Measurements from ENCODE around the gene GLI3. TPM values are rescaled to one million over a fixed set of nuclear protein-coding genes. Genes with fewer than 3 reads are reported as not detected.

GLI3 gene
- total and polyA plus RNA-seq, 11 donors: 0.50 to 14.4 (median 5.7) TPM

DNA sequence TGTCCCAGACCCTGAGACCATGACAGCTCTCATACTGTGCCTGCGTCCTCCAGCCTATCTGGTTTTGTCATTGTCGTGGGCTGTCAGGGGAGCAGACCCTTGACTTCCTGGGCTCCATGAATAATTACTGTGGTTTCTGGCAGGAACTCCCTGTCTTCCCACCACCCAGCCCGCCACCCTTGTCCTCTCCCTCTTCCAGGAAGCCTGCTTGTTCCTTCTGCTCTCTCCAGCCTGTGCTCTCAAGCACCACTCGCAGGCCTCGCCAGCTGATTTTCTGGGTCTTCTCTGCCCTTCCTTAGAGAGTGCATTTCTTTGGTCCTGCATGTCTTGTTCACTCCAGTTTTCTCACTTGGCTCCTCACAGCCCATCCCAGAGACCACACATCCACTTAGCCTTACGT is 309.6 kb downstream of the GLI3 start:
- Histone ChIP-seq H3K9me3 (no peaks in the 10 kb centered on the region), H3K4me1 (peaks cover 0 to under 1% (median 0%) of the 10 kb centered on the region in 12 donors), H3K4me3 (no peak overlapping the region), H3K36me3 (no peaks in the 10 kb centered on the region), H3K27ac (no peak overlapping the region), H3K27me3 (no peaks in the 10 kb centered on the region)
- DNase-seq: no peak
- no peak for TF ChIP-seq POLR2A (IDR thresholded peaks at IDR 0.05)
- TF ChIP-seq, protein P1, sequence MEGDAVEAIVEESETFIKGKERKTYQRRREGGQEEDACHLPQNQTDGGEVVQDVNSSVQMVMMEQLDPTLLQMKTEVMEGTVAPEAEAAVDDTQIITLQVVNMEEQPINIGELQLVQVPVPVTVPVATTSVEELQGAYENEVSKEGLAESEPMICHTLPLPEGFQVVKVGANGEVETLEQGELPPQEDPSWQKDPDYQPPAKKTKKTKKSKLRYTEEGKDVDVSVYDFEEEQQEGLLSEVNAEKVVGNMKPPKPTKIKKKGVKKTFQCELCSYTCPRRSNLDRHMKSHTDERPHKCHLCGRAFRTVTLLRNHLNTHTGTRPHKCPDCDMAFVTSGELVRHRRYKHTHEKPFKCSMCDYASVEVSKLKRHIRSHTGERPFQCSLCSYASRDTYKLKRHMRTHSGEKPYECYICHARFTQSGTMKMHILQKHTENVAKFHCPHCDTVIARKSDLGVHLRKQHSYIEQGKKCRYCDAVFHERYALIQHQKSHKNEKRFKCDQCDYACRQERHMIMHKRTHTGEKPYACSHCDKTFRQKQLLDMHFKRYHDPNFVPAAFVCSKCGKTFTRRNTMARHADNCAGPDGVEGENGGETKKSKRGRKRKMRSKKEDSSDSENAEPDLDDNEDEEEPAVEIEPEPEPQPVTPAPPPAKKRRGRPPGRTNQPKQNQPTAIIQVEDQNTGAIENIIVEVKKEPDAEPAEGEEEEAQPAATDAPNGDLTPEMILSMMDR (IDR thresholded peaks at IDR 0.05): no peak
- no peak for ATAC-seq
- 63 to 81% (median 78%) methylated on average over 6 of the region's 6 CpGs for WGBS, 4 donors
- intact Hi-C loops (cut with DNase I): no loop called here

DNA sequence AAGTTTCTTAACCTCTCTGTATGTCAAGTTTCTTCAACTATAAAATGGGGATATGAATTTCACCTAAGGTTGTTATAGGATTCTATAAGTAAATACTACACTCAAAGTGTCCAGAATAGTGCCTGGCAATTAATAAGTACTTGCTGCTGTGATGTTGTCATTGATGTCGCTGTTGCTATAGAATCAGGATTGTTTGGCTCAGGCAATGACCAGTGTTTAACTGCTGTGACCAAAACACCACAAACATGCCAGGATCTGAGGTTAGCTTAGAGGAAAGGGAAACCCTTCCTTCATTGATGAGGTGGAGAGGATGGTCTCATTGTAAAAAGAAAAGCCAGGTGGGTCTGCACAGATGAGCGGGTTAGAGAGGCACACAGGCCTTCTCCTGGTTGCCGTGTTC is 311.1 kb downstream of the GLI3 start:
- ATAC-seq (no peak), DNase-seq (no peak)
- intact Hi-C loops (cut with DNase I): no loop called here
- Histone ChIP-seq H3K4me1 (peaks cover 0 to 13% (median 0%) of the 10 kb centered on the region in 12 donors), H3K27me3 (no peaks in the 10 kb centered on the region), H3K9me3 (no peaks in the 10 kb centered on the region), H3K27ac (no peak overlapping the region), H3K4me3 (no peak overlapping the region), H3K36me3 (no peaks in the 10 kb centered on the region)
- TF ChIP-seq, protein P1 (IDR thresholded peaks at IDR 0.05): no peak
- no peak for TF ChIP-seq POLR2A (IDR thresholded peaks at IDR 0.05)
- 93 to 98% (median 96%) methylated on average over 3 of the region's 3 CpGs for WGBS, 4 donors

DNA sequence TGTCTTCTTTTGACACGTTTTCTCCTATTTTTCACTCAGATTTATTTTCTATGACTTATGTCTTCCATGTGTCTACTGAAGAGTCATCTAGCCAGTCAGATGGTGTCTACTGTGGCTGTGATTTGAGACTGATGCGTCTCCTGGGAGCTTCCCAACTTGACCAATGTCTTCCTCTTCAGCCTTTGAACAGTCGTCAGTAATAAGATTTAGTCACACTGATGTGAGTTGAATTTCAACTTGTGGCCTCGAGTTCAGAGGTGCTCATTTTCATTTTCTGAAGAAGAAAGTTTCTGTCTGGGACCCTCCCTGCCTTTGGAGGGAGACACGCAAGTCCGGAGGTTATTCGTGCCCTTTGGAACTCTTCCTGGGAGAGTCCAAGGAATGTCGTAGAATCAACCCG is 312.2 kb downstream of the GLI3 start:
- TF ChIP-seq, protein P1 (IDR thresholded peaks at IDR 0.05): no peak
- TF ChIP-seq POLR2A (IDR thresholded peaks at IDR 0.05): no peak
- H3K27me3 ChIP-seq: no peaks in the 10 kb centered on the region
- no peak overlapping the region for H3K4me3 ChIP-seq
- DNase-seq: no peak
- H3K36me3 ChIP-seq: no peaks in the 10 kb centered on the region
- no peak overlapping the region for H3K27ac ChIP-seq
- WGBS, 4 donors: 84 to 90% (median 87%) methylated on average over 9 of the region's 9 CpGs
- intact Hi-C loops (cut with DNase I): no loop called here
- peaks cover 0 to 19% (median 0%) of the 10 kb centered on the region in 12 donors for H3K4me1 ChIP-seq
- H3K9me3 ChIP-seq: no peaks in the 10 kb centered on the region
- no peak for ATAC-seq

DNA sequence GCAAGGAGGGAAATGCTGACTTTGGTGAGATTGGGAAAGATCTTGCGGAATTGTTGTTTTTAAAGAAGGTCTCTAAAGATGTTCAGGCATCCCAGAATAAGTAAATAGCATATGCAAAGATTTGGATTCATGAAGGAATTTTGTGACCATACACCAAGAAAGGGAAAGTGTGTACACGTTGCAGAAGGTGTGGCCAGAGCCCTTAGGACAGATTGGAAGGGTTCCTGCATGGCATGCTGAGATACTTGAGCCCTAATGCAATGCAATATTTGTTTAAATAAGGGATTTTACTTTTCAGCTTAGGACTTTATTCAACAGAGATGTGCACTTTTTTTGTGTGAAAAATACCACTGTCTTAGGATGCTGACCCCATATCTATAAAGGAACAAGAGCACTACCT is 314.6 kb downstream of the GLI3 start:
- WGBS, 4 donors: 77 to 80% (median 78%) methylated on average over 2 of the region's 2 CpGs

More for the DNA sequence above, 314.6 kb downstream of the GLI3 start:
- DNase-seq (no peak), ATAC-seq (no peak)
- intact Hi-C loops (cut with DNase I): no loop called here
- H3K27me3 ChIP-seq: no peaks in the 10 kb centered on the region
- H3K9me3 ChIP-seq: no peaks in the 10 kb centered on the region
- H3K27ac ChIP-seq: peak overlapping the region in 1 of 12 donors; percentile 28
- TF ChIP-seq, protein P1 (IDR thresholded peaks at IDR 0.05): no peak
- no peak for TF ChIP-seq POLR2A (IDR thresholded peaks at IDR 0.05)
- no peak overlapping the region for H3K4me3 ChIP-seq
- H3K36me3 ChIP-seq: no peaks in the 10 kb centered on the region
- peaks cover 0 to 19% (median 0%) of the 10 kb centered on the region in 12 donors for H3K4me1 ChIP-seq

Data from heart left ventricle (tissue), 16 donors.